Stimulated activated naive CD4-positive, alpha-beta T cell treated with Interleukin-2 at 50 U/mL for 16 hours (primary cell): Measurements from ENCODE around the gene SSBP1.
"Not testable (repeated sequence)": the region's sequence is repeated elsewhere in the genome, so short reads cannot be mapped to it uniquely, and the experiment has no call there.

Experiments used
- DNase-seq: peaks from one replicate; lab custom pipeline; 2025; lab: John Stamatoyannopoulos, UW

The SSBP1 gene

DNA sequence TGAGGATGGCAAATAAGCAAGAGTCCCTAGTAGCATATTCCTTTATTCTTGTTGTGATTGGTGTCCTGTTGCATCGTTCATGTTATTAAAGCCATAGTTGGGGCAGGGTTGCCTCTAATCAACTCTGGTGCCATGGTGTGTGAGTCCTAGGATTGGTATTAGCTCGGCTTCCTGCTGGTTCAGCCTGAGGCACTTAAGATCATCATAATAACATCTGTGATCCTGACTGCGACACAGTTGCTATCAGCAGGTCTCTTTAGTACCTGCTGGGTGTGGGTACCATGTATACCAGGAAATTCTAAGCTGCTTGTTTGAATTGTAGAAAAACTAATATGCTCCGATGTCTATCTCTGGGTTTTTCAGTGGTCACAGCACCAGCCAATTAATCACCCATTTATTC is 28.4 kb upstream of the SSBP1 start:
- DNase-seq: no peak

DNA sequence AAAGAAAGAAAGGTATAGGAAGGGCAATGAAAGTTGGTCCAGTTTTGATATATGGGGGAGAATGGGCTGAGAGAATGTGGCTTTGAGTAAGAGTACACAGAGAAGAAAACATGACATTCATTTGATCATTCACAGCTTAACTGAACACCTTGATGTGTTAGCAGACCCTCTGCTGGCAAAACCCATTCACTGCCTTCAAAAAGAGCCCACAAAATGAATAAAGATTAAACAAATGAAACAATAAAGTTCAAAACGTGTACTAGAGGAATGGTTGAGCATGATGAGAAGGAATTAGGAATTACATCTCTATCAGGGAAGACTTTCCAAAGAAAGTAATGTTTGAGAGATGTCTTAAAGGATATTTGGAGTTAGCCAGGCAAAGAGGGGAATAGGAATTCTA is 27.9 kb upstream of the SSBP1 start:
- DNase-seq: no peak

DNA sequence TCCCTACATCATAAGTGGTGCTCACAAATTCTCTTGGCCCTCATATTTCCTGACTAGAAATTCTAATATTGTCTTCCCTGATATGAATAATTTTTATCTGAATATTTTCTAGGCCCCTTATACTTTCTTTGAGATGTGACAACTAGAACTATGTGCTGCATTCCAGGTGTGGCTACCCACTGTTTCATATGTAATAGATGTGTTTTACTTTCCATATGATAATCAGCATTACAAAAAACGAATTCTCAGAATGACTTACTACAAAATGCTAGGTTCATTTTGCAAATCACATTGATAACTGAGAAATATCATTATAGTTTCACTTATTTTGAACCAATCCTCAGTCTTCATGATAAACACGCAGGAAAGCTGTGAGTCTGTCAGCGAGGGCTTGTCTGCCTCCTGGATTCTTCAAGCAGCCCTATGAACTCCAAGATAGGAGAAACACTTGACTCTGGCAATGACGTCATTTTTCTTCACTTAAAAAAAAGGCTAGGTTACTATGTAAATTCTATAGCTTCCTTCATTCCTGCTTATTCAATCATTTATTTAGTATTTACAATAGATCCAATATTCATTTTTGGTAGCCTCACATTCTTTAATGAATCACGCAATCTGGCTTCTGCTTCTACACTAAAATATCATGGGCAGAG is 25.4 kb upstream of the SSBP1 start:
- DNase-seq: no peak

DNA sequence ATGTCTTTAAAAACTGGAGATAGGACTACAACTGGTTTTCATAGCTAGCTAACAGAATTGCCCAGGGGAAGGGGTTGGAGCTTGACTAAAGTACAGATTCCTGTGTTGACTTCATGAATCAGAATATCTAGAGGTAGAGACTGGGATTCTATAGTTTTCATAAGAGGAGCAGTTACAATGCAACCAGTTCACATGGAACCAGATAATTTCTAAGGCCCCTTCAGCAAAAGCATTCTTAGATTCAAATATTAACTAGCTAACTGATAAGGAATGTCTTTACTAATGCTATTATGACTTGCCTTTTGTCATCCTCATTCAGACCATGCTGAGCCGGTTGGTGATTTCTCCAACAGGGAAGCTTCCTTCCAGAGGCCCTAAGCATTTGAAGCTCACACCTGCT is 24.3 kb upstream of the SSBP1 start:
- DNase-seq: no peak

DNA sequence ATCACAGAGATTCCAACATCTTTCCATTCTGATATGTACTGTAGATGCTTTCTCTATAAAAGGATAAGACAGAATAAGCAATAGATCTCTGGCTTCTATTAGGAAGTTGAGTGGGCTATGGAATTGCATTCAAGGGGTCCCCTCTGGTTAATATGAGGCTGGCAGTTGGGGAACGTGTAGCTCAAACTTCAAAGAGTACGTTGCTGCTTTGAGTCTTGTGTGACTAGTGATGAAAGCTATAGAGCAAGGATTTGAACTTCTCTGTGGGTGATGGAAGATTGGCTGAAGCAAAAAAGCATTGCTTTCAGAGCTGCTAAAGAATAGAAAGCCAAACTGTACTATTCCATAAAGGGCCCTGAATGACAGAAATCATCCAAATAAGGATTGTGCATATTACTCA is 23.6 kb upstream of the SSBP1 start:
- DNase-seq: no peak

DNA sequence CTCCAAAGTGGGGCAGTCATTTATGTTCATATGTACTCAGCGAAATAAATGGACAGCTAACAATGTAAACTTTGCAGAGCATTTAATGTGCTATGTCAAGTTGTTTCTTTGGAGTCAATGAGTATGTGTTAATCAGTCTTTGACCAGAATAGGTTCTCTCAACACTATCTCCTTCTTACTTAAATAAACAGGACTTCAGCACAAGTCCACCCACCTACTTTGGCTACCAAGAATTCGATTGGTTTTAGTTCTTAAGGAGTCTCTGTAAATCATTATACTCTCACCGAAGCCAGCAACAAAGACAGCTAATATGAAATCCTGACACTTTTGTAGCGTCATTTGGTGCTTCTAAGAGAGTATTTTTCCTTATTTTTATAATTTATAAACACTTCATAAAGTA is 23.1 kb upstream of the SSBP1 start:
- DNase-seq: no peak

DNA sequence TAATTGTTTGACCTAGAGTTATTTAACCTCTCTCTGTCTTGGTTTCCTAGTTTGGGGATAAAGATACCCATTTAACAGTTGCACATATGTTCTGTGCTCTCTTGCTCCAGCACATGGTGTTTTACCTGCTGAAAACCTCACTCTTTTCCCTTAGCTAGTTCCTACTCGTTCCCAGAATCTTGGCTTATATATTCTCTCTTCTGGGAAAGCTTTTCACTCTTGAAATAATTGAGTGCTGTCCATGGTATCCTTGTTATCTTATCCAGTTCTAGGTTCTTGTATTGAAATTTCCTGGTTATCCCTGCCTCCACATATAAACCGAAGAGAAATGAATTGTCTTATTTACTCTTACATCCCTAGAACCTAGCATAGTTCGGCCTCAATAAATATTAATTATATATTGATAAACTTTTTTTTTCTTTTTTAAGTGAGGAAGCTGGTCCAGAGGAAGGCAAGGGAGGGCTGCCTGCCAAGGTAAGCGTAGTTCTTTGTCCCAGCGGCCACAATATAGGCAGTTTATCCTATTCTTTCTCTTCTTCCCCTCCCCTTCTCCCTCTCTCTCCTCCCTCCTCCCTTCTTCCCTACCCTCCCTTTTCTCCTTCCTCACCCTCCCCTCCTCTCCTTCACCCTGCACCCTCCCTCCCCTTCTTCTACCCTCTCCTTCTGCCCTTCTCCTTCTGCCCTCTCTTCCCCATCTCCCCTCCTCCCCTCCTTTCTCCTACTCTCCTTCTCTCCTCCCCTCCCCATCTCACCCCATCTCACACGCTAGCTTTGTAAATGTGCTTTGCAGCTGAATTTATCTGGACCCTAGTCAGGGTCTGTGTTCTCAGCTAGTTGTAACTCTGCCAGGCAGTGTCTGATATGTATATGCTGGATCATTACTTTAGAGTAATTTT is 22.1 kb upstream of the SSBP1 start:
- DNase-seq: no peak

DNA sequence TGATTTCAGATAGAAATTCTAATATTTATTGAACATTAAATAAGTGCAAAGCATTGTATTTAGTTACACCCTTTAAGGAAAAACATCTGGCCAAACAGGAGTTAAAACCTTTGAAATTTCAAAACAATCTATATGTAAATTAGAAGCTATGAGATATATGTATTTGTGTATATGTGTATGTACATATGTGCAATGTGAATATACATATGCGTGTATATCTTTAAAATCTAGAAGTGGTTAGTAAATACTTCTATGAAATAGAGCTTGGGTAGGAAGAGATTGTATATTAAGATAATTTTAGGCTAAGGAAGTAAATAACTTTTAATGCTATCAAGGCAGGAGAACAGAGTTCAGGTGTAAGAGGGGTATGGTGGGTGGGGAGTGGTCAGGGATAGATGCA is 20.7 kb upstream of the SSBP1 start:
- no peak for DNase-seq

DNA sequence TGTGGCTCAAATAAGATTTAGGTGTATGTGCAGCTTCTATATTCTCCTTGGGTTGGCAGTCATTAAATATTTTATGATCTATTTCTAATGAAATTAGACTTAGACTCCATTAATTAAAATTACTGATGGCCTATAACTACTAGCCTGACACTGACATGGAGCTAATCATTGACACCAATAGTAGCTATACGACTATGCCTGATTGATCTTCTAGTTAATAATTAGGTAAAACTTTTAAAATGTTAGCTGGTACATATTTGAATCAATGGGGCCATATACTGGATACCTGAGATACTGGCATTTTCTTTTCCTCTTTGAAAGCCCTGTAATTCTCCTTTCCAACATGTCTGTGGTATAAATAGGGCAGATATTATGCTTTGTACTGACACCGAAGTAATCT is 15.6 kb upstream of the SSBP1 start:
- DNase-seq: no peak

DNA sequence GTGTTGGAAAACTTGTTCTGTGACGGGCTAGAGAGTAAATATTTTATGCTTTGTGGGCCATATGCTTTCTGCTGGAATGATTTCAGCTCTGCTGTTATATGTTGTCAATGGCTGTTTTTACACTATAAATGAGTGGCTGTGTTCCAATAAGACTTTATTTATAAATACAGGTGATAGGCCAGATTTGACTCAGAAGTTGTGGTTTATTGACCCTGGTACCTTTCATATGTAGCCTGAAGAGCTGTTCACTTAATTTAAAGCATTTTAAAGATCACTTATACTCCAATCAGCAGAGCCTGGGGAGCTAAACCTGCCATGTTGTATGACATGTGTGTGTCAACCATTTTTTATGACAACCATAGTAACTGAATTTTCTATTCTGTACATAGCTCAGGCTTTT is 9.1 kb upstream of the SSBP1 start:
- no peak for DNase-seq

DNA sequence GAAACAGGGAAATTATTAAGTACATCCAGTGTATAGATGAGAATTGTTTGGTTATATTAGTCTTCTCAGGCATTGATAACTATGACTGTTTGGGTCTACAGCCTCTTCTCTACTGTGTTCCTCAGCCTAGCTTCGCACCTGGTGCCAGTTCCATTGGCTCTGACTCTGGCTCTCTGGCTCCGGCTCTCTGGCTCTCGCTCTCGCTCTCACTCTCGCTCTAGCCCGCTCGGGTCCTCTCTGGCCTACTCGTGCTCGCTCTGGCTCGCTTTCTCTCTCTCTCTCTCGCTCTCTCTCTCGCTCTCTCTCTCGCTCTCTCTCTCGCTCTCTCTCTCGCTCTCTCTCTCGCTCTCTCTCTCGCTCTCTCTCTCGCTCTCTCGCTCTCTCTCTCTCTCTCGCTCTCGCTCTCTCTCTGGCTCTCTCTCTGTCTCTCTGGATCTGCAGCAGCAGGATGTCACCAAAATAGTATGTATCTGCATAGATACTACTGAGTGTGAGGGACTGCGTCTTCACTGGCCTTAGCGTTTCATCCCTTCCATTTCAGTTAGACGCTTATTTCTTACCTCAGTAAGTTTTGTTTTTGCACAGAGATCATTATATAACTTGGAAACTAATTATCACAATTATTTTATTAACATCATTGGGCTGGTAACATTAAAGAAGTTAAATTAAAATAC is 6.5 kb upstream of the SSBP1 start:
- no peak for DNase-seq

DNA sequence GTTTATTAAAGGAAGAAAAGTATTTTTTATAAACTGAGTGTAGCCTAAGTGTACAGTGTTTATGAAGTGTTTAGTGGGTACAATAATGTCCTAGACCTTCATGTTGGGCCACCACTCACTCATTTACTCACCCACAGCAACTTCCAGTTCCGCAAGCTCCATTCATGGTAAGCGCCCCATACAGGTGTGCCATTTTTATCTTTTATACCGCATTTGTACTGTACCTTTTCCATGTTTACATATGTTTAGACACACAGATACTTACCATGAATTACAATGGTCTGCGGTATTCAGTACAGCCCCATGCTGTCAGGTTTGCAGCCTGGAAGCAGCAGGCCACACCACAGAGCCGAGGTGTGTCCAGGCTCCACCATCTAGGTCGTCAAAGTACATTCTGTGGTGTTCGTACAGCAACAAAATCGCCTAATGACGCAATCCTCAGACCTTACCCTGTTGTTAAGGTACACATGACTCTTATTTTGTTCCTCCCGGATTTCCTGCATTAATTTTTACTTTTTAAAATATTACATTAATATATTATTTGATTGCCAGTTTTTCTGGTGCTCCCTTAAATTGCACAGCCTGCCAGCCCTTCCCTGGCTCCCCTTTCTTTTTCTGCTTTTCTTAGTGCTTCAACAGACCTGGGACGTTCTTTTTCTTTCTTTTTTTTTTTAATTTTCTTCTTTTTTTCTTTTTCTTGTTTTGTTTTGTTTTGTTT is 881 bp upstream of the SSBP1 start:
- DNase-seq: no peak

DNA sequence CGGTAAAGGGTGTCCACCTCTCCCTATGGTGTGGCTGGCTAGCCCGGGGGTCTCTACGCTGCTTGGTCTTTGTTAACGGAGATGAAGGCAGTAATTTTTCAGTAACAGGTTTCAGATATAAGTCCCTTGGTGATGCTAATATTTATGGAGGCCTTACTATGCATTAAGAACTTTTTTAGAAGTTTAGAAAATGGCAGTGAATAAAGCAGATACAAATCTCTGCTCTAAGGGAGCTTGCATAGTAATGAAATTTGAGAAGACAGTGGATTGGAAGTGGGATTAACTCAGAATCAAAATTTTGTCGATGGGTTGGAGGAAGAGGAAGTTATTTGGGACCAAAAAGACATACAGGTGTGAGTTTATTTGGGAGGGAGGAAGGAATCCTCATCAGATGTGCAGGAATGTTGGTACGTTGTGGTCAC is 445 bp downstream of the SSBP1 start:
- DNase-seq: no peak

DNA sequence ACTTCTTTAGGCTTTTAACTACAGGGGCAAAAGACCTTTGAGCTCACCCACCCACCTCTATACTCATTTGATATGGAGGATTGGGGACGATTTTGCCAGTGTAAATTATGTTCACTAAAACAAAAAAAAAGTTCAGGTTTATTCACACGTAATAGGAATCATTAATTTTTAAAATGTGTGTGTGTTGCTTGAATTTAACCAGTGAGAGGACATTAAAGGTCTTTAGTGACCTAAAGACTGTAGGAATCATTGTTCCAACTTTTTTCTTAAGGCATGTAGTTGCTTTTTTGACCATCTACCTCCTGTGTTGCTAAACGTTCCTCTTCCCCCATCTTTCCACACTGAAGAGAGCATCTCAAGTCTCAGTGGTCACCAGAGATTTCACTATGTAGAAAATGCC is 1.1 kb downstream of the SSBP1 start:
- DNase-seq: no peak

DNA sequence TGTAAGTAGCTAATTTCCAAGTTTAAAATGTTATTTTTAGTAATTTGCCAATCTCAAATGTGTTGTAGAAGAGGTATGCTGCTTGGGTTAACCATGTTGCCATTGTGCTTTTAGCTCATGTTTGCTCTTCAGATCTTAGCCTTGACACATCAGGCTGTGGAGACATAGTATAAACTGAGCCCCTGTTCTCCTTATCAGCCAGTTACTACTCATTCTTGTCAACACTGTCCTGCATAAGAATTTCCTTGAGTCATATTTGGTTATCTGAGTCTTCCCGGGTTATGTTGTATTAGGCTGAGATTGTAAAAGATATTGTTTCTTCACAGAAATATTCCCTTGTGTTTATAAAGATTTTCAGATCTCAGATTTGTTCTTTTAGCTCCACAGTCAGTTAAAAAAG is 4.1 kb downstream of the SSBP1 start:
- no peak for DNase-seq

DNA sequence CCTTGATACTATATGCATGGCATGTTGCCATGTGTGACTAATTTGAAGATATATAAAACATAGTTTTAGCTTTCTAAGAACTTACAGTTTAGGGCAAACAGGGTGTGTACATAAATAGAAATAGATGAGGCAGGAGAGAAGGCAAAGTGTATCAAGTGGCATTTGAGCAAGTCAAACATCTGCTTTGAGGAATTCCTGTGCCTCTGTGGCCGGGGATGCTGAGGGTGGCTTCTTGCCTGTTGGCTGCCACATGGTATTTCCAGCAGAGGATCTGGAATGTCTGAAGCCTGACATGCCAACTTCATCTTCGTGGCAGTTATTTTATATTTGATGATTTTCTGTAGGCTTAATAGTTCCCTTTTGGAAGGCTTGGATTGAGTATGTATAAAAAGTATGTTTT is 6.0 kb downstream of the SSBP1 start:
- no peak for DNase-seq

DNA sequence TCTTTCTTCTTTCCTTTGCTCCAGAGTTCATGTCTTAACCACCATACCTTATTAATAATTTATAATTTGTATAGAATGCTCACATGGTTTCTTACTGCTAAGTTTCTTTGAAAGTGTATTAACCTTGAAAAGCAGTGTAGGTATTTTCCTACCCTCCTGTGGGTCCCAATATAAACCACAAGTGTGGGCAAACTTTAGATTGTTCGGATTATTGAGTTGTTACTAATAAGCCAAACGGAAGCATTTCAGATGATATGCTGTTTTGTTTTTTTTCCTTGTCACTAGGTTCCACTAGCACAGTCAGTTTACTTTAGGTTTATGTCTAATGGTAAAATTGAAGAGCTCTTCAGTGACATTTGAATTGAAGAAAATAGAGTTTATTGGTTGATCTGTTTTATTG is 10.2 kb downstream of the SSBP1 start:
- no peak for DNase-seq

DNA sequence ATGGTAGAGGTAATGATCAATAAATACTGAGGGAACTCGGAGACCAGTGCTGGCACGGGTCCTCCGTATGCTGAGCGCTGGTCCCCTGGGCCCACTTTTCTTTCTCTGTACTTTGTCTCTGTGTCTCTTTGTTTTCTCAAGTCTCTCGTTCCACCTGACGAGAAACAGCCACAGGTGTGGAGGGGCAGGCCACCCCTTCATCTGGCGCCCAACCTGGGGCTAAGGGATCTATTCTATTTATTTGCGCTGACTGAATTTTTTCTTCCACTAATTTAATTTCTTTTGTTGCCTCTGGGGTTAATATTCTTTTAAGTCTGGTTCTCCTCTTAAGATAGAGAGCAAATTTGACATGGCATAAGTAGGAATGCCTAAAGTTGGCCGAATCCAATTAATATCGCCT is 13.7 kb downstream of the SSBP1 start:
- not testable (repeated sequence) for DNase-seq

DNA sequence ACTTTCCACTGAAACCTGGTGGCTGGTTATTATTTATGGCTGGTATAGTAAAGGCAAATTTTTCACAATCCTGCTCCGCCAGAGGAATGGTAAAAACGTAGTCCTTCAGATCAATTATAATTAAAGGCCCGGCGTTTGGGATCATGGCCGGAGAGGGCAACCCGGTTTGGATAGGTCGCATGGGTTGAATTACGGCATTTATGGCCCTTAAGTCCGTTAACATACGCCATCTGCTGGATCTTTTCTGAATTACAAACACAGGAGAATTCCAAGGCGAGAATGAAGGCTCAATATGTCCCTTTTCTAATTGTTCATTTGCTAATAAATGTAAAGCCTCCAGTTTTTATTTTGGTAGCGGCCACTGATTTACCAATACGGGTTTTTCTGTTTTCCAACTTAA is 14.5 kb downstream of the SSBP1 start:
- DNase-seq: no peak

DNA sequence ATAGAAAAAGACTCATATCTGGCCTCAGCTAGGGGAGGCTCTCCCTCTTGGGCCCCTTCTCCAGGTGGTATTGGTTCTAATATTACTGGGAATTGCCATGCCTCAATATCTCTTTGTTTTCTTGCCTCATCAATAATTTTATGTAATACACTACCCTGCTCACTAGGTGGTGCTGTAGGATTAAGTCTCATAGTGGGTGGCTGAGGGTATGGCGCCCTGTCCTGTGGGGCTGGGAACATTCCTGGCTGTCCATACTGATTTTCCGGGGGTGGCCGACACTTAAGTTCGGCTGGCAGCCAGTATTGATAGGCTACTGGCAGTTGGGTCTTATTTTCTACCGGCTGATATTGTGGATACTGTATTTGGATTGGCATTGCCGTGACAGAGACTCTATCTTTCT is 16.8 kb downstream of the SSBP1 start:
- no peak for DNase-seq

DNA sequence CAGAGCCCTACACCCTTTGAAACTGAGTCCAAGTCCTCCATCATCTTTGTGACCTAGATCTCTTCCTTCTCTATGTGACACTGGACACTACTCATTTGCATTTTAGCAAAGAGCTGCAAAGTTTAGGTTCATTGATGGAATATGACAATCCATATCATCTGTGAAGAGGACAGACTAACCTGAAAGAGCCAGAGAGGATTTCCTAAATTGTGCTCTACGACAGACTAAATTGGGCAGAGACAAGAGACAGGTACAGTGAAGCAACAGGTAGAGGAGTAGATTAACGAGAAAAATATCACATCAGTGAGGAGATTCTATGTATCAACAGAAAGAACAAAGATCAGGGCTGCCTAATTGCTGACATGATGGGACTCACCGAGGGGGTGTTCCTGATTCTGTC is 25.6 kb downstream of the SSBP1 start, which contains the start of gene TAS2R3:
Gene TAS2R3, plus strand, starts transcription at position 301 of the 400 bp plus-strand sequence. Its CDS starts 62 bp downstream, at position 363.
- DNase-seq: no peak

DNA sequence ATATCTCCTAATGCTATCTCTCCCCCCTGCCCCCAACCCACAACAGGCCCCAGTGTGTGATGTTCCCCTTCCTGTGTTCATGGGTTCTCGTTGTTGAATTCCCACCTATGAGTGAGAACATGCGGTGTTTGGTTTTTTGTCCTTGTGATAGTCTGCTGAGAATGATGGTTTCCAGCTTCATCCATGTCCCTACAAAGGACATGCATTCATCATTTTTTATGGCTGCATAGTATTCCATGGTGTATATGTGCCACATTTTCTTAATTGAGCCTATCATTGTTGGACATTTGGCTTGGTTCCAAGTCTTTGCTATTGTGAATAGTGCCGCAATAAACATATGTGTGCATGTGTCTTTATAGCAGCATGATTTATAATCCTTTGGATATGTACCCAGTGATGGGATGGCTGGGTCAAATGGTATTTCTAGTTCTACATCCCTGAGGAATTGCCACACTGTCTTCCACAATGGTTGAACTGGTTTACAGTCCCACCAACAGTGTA is 32.0 kb downstream of the SSBP1 start:
- DNase-seq: not testable (repeated sequence)
